ENCODE data around the gene PPP1R1C.
"Not testable (repeated sequence)": the region's sequence is repeated elsewhere in the genome, so short reads cannot be mapped to it uniquely, and the experiment has no call there.

Gene PPP1R1C

DNA sequence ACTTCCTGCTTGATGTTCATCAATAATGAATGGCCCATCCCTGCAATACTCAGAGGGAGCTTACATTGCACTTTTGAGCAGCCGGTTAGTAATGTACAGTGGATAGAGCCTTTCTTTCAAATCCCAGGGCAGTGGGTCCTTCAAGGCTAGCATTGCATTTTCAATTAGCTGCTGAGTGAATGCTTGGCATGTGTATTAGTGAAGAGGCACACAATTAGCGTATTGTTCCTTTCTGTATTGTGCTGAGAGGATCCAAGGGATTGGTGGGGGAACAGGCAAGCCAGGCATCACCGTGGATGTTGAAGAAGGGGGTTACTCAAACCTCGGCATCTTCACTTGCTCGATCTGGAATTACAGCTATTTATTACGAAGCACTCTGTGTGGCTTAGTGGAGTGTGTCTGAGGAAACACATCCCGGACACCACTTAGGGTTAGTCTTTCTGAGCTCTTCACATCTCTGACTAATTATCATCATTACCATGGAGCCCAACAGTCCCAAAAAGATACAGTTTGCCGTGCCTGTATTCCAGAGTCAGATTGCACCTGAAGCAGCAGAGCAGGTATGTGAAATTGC, at the start of gene PPP1R1C:
Gene PPP1R1C, plus strand, starts transcription at position 222 of the 574 bp plus-strand sequence. Its CDS starts 258 bp downstream, at position 480.
- no peak for DNase-seq

- DNase-seq = no peak
Measured at GRCh38 chr2:181937473-181937872, 48.2 kb upstream of the PPP1R1C start.

DNA sequence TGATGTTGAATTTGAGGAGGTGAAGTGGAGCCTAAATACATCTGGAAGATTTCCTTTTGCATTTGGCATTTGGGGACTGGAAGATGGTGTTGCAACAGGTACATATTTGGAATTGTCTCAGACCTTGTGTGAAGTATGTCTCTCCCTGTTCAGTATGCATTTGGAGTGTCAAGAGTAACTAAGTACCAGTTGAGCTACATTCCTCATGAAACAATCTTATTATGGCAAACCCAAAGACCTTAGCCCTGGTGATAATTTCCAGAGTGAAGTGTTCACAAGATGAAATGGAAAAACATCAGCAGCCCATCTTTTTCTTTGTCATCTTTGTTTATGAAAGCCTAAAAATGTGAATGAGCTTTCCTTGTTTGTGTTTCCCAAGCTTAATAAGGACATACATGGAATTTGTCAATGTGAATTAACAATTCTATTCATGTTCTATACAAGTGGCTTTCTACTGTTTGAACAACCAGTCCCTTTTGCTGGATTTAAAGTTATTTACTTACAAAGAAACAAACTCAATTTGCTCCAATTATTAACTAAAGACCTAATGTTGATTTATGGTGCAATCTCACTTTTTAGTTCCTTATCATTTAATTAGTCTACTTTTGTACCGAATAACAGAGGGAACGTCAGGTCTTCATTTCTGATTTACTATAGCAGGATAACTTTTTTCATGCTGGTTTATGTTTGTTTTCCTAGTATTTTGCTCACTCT, 42.1 kb upstream of the PPP1R1C start:
- no peak for DNase-seq

DNA sequence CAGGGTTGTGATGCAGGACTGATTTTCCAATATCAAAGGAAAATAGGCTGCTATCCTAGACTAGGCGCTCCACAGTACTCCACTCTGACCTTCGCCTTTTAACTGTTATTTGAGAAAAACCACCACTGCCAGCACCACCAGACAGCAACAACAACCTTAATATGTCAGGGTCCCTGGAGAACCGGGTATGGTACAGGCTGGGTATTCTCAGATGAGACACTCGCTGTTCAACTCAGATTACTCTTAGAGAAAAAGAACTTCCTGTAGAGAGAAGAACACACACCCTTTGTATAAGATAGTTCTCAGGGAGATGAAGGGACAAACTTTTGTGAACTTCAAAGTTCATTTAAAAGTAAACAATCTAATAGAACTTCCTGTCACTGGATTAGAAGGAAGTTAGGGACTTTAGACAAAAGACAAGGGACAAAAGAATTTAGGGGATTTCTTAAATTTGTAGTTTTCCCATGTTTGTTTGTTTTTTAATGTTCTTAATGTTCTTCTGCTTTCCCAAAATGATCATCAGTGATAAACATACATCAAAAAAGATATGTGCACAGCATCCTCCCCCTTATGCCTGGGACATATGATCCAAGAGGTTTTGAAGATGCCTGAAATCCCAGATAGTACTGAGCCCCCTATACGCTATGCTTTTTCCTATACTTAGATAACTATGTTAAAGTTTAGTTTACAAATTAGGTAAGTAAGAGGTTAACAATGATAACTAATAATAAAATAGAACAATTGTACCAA, 41.3 kb upstream of the PPP1R1C start:
- DNase-seq = no peak

- no peak for DNase-seq
Measured at GRCh38 chr2:181944914-181945291, 40.8 kb upstream of the PPP1R1C start.

- DNase-seq = no peak
Measured at GRCh38 chr2:181946444-181947127, 39.1 kb upstream of the PPP1R1C start.

DNA sequence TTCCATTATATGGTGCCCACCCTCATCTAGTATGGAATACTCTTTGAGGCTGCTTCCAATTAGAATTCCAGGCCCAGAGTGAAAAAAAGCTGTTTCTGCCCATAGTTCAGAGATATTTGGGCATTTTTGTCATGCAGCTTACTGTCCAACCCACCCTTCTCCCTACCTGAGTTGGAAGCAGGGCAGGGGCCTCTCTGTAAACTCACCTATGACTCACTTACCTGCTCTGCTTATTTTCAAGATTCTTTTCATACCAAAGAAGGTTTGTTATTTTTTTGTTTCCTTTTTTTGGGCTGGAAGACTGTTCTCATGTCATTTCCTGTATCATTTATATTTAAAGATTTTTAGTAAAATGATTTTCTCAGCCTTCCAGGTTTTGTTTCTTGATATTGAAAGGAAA, 38.4 kb upstream of the PPP1R1C start:
- no peak for DNase-seq

GRCh38 chr2:181948227-181948626, 37.4 kb upstream of the PPP1R1C start:
- no peak for DNase-seq

DNA sequence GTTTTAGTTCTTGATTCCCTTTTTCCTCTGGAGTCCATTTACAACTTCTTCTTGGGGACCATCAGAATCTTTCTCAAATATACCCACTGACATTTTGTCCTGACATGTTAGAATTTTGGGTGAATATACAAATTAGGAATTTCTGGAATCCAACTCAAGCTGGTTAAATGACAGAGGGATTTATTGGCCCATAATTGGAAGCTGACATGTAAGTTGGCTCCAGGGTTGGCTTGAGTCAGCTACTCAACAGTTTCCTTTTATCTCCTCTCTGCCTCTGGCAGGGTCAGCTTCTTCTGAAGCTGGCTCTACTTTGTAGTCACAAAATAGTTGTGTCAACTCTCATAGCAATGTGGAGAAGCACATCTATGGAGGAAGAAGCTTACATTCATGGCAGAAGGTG, 36.6 kb upstream of the PPP1R1C start:
- no peak for DNase-seq

DNA sequence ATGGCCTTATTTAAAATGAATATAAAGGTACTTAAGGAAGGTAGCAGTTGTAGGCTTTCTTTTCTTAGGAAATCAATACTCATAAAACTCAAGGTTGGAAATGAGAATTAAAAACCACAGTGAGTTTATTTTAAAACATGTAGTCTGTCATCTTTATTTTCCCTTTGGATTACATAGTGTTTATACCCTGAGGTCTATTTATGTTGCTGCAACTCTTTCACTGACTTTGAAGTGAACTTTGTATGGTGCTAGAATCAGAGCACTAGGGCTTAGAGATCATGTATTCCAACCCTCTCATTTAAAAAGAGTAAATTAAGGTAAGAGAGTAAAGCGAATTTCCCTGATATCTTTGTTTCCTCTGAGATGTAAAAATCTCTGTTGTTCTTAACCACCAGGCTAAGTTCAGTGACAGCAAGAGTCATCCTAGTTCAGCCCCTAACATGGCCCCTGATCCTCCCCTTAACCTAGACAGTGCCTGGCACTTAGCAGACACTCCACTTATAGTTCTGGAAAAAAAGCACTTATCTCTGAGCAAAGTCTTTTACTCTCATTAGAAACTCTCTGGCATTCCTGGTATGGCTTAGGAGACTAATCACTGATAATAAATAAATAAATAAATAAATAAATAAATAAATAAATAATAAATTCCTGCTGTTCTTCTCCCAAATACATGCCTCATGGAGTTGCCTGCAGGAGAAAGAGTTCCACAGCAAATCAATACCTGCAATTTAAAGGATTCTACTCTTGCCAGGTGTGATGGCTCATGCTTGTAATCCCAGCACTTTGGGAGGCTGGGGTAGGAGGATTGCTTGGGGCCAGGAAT, 33.0 kb upstream of the PPP1R1C start:
- DNase-seq = no peak

DNA sequence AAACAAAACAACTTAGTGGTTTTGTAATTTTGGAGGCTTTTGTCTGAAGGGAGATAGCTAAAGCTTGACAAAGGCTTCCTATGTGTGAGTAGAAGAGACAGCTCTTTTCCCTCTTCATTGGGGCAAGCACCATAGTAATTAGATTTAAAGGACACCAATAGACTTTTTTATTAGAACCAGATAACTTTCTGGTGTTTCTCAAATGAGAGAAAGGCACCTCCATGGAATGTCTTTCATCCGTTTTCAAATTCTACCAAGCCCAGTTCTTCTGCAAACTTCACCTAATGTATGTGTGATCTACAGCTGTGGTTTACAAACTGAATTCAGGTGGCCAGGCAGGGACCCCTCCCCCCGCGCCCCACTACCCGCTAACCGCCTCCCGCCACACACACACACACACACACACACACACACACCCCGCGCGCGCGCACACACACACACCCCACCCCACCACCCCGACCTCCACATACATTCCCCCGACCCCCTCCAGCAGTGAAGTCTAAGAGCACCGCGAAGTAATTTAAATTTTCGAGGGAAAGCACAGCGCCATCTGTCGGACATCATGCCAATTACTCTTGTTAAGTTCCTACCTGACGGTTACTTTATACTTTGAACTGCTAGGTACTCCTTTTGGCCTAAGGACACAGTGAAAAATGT, 31.6 kb upstream of the PPP1R1C start:
- DNase-seq = peak; percentile 49

- DNase-seq = no peak
Measured at GRCh38 chr2:181954538-181954883, 31.1 kb upstream of the PPP1R1C start.

GRCh38 chr2:181955010-181955409, 30.6 kb upstream of the PPP1R1C start:
- no peak for DNase-seq

DNA sequence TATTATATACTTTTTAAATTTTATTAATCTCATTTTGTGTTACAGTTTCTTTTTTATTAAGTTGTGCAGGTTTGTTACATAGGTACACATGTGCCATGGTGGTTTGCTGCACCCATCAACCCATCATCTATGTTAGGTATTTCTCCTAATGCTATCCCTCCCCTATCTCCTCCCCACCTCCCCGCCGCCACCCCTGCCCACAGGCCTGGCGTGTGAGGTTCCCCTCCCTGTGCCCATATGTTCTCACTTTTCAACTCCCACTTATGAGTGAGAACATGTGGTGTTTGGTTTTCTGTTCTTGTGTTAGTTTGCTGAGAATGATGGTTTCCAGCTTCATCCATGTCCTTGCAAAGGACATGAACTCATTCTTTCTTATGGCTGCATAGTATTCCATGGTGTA, 29.8 kb upstream of the PPP1R1C start:
- DNase-seq = not testable (repeated sequence)

DNA sequence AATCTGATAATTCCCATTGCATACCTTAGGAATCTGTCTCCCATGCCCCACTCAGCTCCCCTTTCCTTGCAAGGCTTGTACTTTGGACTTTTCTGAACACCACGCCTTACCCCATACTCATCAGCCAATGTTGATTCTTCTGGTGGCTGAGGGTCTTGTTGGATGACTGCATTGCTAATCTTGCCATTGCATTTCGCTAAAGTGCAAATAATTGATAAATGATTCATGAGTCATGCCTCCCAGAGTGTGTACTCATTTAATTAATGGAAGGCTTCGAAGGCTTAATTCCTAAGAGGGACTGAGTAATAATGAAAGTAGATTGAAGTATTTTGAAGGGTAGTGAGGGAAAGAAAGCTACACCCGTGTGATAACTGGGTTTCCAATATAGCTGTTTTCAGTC, 28.0 kb upstream of the PPP1R1C start:
- no peak for DNase-seq

DNA sequence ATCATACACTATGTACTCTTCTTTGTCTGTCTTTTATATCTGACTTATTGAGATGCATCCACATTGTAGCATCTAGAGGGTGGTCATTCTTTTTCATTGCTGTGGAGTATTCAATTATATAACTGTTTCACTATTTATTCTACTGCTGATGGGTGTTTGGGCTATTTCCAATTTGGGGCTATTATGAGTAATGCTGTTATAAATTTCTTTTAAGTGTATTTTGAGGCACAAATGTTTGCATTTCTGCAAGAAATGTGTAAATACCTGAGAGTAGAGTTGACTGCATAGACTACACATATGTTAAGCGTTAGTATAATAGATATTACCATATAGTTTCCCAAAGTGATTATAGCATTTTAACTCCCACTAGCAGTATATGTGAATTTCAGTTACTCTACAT, 26.9 kb upstream of the PPP1R1C start:
- no peak for DNase-seq

DNA sequence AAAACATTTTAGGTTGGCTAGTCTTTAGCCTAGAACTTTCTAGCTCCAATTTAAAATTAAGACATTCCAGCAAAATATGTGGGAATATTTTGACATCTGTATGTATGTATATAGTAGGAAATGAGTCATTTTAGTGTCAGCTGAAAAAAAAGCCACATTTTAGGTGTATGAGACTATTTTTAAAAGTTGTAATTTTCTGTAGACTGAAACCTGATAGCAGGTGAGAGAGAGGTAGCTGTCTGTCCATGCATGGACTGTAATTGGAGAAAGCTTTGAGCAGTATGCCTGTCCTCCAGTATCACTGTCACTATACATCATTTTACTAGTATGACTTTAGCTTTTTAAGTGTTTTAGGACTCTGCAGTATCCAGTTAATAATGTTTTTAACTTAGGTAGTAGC, 26.1 kb upstream of the PPP1R1C start:
- DNase-seq = no peak

DNA sequence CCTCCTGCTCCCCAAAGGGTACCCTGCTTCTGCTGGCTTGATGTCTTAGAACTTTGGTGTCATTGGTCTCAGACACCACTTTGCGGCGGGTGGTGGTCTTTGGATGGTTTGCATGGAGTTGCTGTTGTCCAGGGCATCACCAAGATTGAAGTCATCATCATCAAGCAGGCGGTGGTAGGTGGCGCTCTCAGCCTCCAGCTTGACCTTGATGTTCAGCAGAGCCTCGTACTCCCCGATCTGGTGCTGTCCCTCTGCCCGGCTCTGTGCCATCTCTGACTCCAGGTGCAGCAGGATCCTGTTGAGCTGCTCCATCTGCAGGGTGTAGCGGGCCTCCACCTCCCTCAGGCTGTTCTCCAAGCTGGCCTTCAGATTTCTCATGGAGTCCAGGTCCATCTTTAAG, 24.5 kb upstream of the PPP1R1C start:
- not testable (repeated sequence) for DNase-seq

- no peak for DNase-seq
Measured at GRCh38 chr2:181962142-181962541, 23.5 kb upstream of the PPP1R1C start.

DNA sequence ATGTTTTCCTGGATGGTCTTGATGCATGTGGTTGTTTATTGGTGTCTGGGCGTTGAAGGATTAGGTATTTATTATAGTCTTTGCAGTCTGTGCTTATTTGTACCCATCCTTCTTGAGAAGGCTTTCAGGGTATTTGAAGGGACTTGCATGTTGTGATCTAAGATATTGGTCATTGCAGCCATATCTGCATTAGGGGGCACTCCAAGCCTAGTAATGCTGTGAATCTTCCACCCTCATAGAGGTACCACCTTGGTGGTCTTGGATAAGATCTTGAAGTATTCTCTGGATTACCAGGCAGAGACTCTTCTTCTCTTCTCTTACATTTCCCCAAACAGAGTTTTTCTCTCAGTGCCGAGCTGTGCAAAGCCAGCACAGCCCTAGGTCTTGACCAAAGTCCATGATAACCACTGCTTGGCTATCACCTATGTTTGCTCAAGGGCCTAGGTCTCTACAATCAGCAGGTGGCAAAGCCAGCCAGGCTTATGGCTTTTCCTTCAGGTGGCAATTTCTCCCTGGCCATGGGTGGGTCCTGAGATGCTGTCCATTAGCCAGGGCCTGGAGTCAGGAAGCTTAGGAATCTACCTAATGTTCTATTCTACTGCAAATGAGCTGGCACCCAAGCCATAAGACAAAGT, 15.4 kb upstream of the PPP1R1C start:
- no peak for DNase-seq

GRCh38 chr2:181971032-181971431, 14.6 kb upstream of the PPP1R1C start:
- DNase-seq = no peak

Measured in 8988T (cell line).